ENCODE measurements around the gene RMDN2.

DNA sequence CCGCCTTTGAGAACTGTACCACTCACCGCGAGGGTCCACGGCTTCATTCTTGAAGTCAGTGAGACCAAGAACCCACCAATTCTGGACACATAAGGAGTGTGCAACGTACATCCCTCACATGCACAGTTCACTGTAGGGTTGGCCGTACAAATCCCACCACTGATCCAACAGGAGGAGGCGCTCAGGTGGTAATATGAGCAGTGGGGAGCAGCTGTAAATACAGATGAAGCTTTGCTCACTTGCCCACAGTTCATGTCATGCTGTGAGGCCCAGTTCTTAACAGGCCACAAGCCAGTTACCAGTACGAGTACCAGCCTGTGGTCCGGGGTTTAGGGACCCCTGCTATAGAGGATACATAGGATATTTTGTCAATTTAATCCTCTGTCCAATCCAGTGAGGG, 96.5 kb downstream of the RMDN2 start:
- no peak for TF ChIP-seq POLR2A (IDR thresholded peaks at IDR 0.05)
- TF ChIP-seq, protein P1, sequence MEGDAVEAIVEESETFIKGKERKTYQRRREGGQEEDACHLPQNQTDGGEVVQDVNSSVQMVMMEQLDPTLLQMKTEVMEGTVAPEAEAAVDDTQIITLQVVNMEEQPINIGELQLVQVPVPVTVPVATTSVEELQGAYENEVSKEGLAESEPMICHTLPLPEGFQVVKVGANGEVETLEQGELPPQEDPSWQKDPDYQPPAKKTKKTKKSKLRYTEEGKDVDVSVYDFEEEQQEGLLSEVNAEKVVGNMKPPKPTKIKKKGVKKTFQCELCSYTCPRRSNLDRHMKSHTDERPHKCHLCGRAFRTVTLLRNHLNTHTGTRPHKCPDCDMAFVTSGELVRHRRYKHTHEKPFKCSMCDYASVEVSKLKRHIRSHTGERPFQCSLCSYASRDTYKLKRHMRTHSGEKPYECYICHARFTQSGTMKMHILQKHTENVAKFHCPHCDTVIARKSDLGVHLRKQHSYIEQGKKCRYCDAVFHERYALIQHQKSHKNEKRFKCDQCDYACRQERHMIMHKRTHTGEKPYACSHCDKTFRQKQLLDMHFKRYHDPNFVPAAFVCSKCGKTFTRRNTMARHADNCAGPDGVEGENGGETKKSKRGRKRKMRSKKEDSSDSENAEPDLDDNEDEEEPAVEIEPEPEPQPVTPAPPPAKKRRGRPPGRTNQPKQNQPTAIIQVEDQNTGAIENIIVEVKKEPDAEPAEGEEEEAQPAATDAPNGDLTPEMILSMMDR (IDR thresholded peaks at IDR 0.05), result no peak
